Right lobe of liver (tissue), 4 donors: Measurements from ENCODE around the gene PCSK4.

Experiments
- CTCF ChIP-seq, 4 donors: fragments of 200-600 bp in 3 of 4; fragments of 450-650 bp in 1 of 4; IDR thresholded peaks; one replicate each; pipeline versions ENCODE4 v1.5.1 to v1.8.0; 2016 to 2022; ENCODE audit warnings: antibody characterized with exemption in 4 of 4, mild to moderate bottlenecking in 2 of 4
- POLR2A ChIP-seq: fragments of 450-650 bp; IDR thresholded peaks from one replicate; pipeline ENCODE4 v1.6.1; 2017; ENCODE audit warnings: antibody characterized with exemption, mild to moderate bottlenecking
- donor health status: DM: no; HTN: no; CAD: no.
- donor health status: DM: no; HTN: no; CAD: no.
- donor health status: DM: no; HTN: yes; CAD: no.

DNA sequence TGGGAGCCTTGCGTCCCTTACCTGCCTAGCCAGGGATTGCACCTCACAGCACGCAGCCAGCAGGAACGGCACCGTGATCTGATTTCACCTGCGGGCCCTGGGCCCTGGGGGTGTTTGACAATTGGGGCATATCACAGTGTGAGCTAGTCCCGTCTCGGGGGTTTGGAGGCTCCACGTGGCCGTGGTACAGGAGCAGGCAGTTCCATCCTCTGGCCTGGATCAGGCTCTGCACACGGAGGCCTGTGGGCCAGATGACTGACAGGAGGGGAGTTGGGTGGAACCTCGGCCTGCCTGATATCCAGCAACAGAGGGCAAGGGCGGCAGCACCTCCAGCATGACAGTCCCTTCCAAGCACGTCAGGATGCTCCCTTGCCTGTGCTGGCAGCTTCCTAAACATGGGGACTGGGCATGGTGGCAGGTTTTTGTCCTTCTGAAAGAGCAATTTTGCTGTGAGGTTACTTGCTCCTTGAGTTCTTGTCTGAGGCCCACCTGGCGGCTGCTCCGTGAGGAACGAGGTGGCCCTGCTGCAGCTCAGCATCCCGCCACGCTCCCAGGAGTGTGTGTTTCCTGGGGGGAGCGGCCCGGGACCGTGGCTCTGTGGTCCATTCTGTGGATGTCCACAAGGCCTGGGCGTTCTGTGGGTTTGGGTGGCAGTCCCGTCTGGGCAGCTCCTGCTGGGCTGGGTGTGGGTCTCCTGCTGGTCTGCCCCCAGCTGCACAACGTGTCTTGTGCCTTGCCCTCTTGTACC lies 58.2 kb downstream of the PCSK4 start:
- no peak for TF ChIP-seq CTCF (IDR thresholded peaks at IDR 0.05)
- TF ChIP-seq POLR2A: no peak
